ENCODE results near the gene NRTN. TPM values are rescaled to one million over a fixed set of nuclear protein-coding genes. Genes with fewer than 3 reads are reported as not detected.
A peak's percentile ranks its signal among the peaks of the same experiment; 100 is the strongest.
"Not testable (repeated sequence)": the region's sequence is repeated elsewhere in the genome, so short reads cannot be mapped to it uniquely, and the experiment has no call there.

NRTN gene
- total RNA-seq, 5 donors from 2014 or later (not counting 1 experiment from before 2014, with no cell fraction given) = 0.59 to 2.0 (median 1.6) TPM; not detected in 2

DNA sequence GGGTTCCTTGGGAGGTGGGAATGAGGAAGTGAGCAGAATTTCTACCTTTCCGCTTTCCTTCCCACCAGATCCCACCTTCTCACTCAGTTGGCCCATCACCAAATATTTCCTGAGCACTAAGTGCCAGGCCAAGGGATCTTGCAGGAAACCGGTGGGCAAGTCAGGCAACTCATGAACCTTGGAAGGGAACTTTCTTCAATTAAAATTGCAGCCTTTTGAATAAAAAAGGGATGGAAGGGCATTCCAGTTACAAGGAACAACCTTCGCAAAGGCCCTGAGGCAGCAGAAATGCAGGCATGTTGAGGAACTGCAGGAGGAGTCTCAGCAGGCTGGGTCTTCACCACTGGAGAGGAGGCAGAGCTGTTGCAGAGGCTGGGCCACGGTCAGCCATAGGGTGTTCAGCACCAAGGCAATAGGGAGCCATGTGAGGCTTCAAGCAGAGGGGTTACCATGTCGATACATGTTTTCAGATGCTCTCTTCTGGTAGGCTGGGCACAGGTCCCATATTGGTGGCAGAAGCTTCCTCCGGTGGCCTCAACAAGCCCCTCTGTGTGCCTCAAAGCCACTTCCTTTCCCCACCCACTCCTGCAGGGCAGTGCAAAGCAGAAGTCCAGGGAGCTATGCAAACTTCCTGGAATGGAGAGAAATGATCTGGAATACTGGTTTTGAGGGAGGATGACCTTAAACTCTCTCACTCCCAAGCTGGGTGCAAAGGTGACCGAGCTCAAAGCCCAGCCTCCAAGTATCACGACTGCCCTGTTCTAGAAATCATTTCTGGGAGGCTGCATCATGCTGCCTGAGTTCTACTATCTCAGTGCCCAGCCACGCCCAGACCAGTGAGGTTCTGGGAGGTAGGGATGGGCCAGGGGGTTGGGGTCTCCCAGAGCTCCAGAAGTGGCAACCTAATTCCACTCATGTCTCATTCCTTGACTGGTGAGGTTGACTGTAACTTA lies 34.5 kb downstream of the NRTN start, which contains the start of gene FUT6:
Gene FUT6, minus strand, starts transcription at position 638 of the 953 bp plus-strand sequence. CDS start 7,135 bp downstream, outside the sequence.
- Histone ChIP-seq H3K9me3 (no peaks in the 10 kb centered on the region), H3K27me3 (replicated peaks in 1 of 2; ENCODE audit: control insufficient read depth in 2 of 2, extremely low read depth in 1 of 2, insufficient read depth in 2 of 2, low read length in 1 of 2) (peaks cover 0 to 20% of the 10 kb centered on the region in 2 experiments), H3K27ac (ENCODE audit: low read length) (no peak within 1 kb of the TSS), H3K4me3 (ENCODE audit: control insufficient read depth in 1 of 2, extremely low read depth in 1 of 2, low read length in 1 of 2) (no peak within 1 kb of the TSS), H3K4me1 (ENCODE audit: control insufficient read depth in 1 of 2, extremely low read depth in 1 of 2, insufficient read depth in 2 of 2, low read length in 2 of 2) (peaks cover 0 to 7% of the 10 kb centered on the region in 2 experiments), H3K36me3 (ENCODE audit: control insufficient read depth in 2 of 2, extremely low read depth in 1 of 2, insufficient read depth in 1 of 2, low read length in 1 of 2) (no peaks in the 10 kb centered on the region)
- H3K4me1 Mint-ChIP-seq = peaks cover 2 to 8% (median 2%) of the 10 kb centered on the region in 3 donors
- 74% methylated on average over 4 of the region's 9 CpGs for WGBS (ENCODE audit: insufficient coverage)
- POLR2A ChIA-PET = no interaction called here
- DNase-seq (no peak), ATAC-seq (replicated peaks in 1 of 4) (no peak)
- H3K27me3 Mint-ChIP-seq = peaks cover 7 to 12% of the 10 kb centered on the region in 2 donors
- CTCF ChIA-PET = no interaction called here
- H3K9me3 Mint-ChIP-seq = no peaks in the 10 kb centered on the region
- no peak within 1 kb of the TSS for H3K4me3 Mint-ChIP-seq
- peak within 1 kb of the TSS in 1 of 2 donors; percentile 43 for H3K27ac Mint-ChIP-seq
- no peaks in the 10 kb centered on the region for H3K36me3 Mint-ChIP-seq

DNA sequence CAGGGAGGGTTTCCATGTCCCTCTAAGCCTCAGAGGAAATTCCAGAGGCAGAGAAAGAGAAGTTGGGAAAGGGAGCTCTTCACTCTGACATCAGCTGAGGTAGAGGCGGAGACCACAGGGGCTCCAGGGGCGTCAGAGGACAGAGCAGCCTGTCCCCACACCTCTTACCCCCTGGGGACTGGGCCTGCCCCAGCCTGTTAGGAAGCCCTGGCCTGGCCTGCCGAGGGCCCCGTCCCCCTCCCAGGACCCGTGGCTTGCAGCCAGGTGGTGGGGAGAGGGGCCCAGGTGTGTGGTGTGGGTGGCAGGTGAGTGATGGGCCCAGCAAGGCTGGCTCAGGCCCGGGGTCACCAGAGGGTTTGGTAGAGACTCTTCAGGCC lies 36.9 kb downstream of the NRTN start:
- H3K36me3 Mint-ChIP-seq; CTCF ChIA-PET; ATAC-seq (replicated peaks in 1 of 4); H3K36me3 ChIP-seq (ENCODE audit: control insufficient read depth in 2 of 2, extremely low read depth in 1 of 2, insufficient read depth in 1 of 2, low read length in 1 of 2); H3K27ac ChIP-seq (ENCODE audit: low read length); H3K4me3 Mint-ChIP-seq; H3K27ac Mint-ChIP-seq; POLR2A ChIA-PET; H3K9me3 Mint-ChIP-seq; H3K4me1 Mint-ChIP-seq; DNase-seq; H3K4me1 ChIP-seq (ENCODE audit: control insufficient read depth in 1 of 2, extremely low read depth in 1 of 2, insufficient read depth in 2 of 2, low read length in 2 of 2); H3K4me3 ChIP-seq (ENCODE audit: control insufficient read depth in 1 of 2, extremely low read depth in 1 of 2, low read length in 1 of 2); H3K9me3 ChIP-seq: not testable (repeated sequence)
- WGBS (ENCODE audit: insufficient coverage) = no CpG with 5 or more reads among the region's 6 CpGs
- H3K27me3 ChIP-seq (replicated peaks in 1 of 2; ENCODE audit: control insufficient read depth in 2 of 2, extremely low read depth in 1 of 2, insufficient read depth in 2 of 2, low read length in 1 of 2) = peaks cover 0 to 24% of the 10 kb centered on the region in 2 experiments
- peaks cover 7 to 12% of the 10 kb centered on the region in 2 donors for H3K27me3 Mint-ChIP-seq

- Mint-ChIP-seq H3K4me1 (peaks cover 0 to 2% (median 2%) of the 10 kb centered on the region in 3 donors), H3K4me3 (no peak overlapping the region), H3K27me3 (peaks cover 2 to 3% of the 10 kb centered on the region in 2 donors), H3K27ac (no peak overlapping the region), H3K36me3 (no peaks in the 10 kb centered on the region), H3K9me3 (no peaks in the 10 kb centered on the region)
- Histone ChIP-seq H3K27me3 (replicated peaks in 1 of 2; ENCODE audit: control insufficient read depth in 2 of 2, extremely low read depth in 1 of 2, insufficient read depth in 2 of 2, low read length in 1 of 2) (peaks cover 0 to 18% of the 10 kb centered on the region in 2 experiments), H3K36me3 (ENCODE audit: control insufficient read depth in 2 of 2, extremely low read depth in 1 of 2, insufficient read depth in 1 of 2, low read length in 1 of 2) (no peaks in the 10 kb centered on the region), H3K9me3 (no peaks in the 10 kb centered on the region), H3K4me1 (ENCODE audit: control insufficient read depth in 1 of 2, extremely low read depth in 1 of 2, insufficient read depth in 2 of 2, low read length in 2 of 2) (peaks cover 0 to 4% of the 10 kb centered on the region in 2 experiments), H3K27ac (ENCODE audit: low read length) (no peak overlapping the region), H3K4me3 (ENCODE audit: control insufficient read depth in 1 of 2, extremely low read depth in 1 of 2, low read length in 1 of 2) (no peak overlapping the region)
- ATAC-seq (replicated peaks in 1 of 4) (no peak), DNase-seq (no peak)
- ChIA-PET CTCF (no interaction called here), POLR2A (no interaction called here)
- WGBS (ENCODE audit: insufficient coverage) = 89% methylated on average over 12 of the region's 21 CpGs
Observed at GRCh38 chr19:5843295-5843927, 38.5 kb downstream of the NRTN start.

DNA sequence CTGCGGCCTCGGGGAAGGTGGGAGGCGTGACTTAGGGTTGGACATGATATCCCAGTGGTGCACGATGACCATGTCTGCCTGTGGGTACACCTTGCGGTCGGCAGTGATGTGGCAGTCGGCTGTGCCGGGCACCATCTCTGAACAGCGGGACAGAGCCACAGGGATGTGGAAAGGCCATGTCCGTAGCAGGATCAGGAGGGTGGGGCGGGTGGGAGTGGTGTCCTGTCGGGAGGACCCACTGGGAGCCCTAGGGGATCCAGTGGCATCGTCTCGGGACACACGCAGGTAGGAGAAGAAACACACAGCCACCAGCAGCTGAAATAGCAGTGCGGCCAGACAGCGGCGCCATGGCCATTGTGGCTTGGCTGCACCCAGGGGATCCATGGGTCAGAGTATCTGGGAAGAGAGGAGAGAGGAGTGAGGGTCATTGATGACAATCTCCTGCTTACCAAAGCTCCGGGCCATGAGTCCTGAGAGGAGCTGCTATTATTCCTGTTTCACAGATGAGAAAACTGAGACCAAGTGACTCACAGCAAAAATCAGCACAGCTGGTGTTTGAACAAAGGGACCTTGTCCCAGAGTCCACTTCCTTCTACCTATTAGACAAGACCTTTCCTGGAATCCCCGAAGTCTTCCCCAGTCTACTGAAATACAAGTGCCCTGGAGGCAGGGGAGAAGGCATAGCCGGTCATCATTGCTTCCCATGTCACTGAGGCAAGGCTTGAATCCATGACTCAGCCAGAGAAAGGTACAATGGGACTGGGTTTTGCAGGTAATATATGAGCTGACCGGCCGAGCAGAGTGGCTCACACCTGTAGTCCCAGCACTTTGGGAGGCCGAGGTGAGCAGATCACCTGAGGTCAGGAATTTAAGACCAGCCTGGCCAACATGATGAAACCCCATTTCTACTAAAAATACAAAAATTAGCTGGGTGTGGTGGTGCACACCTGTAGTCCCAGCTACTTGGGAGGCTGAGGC lies 39.9 kb downstream of the NRTN start:
- no peaks in the 10 kb centered on the region for H3K36me3 Mint-ChIP-seq

DNA sequence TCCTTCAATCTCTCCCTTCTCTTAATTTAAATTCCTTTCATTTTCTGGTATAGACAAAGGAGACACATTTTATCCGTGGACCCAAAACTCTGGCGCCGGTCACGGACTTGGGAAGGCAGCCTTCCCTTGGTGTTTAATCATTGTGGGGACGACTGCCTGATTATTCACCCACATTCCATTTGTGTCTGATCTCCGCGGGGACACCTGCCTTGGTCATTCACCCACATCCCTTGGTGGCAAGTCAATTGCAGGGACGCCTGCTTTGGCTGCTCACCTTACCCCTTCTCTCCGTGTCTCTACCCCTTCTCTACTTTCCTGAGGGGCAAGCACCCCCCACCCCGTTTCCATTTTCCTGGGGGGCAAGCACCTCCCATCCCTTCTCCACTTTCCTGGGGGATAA lies 43.0 kb downstream of the NRTN start:
- 77% methylated on average over 10 of the region's 10 CpGs for WGBS (ENCODE audit: insufficient coverage)
- DNase-seq; H3K4me3 Mint-ChIP-seq; POLR2A ChIA-PET; H3K27ac ChIP-seq (ENCODE audit: low read length); H3K27me3 Mint-ChIP-seq; CTCF ChIA-PET; H3K9me3 Mint-ChIP-seq; H3K4me3 ChIP-seq (ENCODE audit: control insufficient read depth in 1 of 2, extremely low read depth in 1 of 2, low read length in 1 of 2); H3K4me1 ChIP-seq (ENCODE audit: control insufficient read depth in 1 of 2, extremely low read depth in 1 of 2, insufficient read depth in 2 of 2, low read length in 2 of 2); ATAC-seq (replicated peaks in 1 of 4); H3K4me1 Mint-ChIP-seq; H3K27ac Mint-ChIP-seq; H3K36me3 Mint-ChIP-seq; H3K9me3 ChIP-seq; H3K36me3 ChIP-seq (ENCODE audit: control insufficient read depth in 2 of 2, extremely low read depth in 1 of 2, insufficient read depth in 1 of 2, low read length in 1 of 2): not testable (repeated sequence)
- peaks cover 0 to 11% of the 10 kb centered on the region in 2 experiments for H3K27me3 ChIP-seq (replicated peaks in 1 of 2; ENCODE audit: control insufficient read depth in 2 of 2, extremely low read depth in 1 of 2, insufficient read depth in 2 of 2, low read length in 1 of 2)

More for the DNA sequence above, 39.9 kb downstream of the NRTN start:
- ChIA-PET CTCF (no interaction called here), POLR2A (no interaction called here)
- Mint-ChIP-seq H3K4me1 (no peaks in the 10 kb centered on the region), H3K9me3 (no peaks in the 10 kb centered on the region), H3K27me3 (peaks cover 0 to 1% of the 10 kb centered on the region in 2 donors), H3K4me3 (no peak overlapping the region), H3K27ac (no peak overlapping the region)
- Histone ChIP-seq H3K27ac (ENCODE audit: low read length) (no peak overlapping the region), H3K4me3 (ENCODE audit: control insufficient read depth in 1 of 2, extremely low read depth in 1 of 2, low read length in 1 of 2) (no peak overlapping the region), H3K4me1 (ENCODE audit: control insufficient read depth in 1 of 2, extremely low read depth in 1 of 2, insufficient read depth in 2 of 2, low read length in 2 of 2) (no peaks in the 10 kb centered on the region), H3K27me3 (replicated peaks in 1 of 2; ENCODE audit: control insufficient read depth in 2 of 2, extremely low read depth in 1 of 2, insufficient read depth in 2 of 2, low read length in 1 of 2) (peaks cover 0 to 13% of the 10 kb centered on the region in 2 experiments), H3K9me3 (no peaks in the 10 kb centered on the region), H3K36me3 (ENCODE audit: control insufficient read depth in 2 of 2, extremely low read depth in 1 of 2, insufficient read depth in 1 of 2, low read length in 1 of 2) (no peaks in the 10 kb centered on the region)
- no peak for DNase-seq
- no peak for ATAC-seq (replicated peaks in 1 of 4)
- 83% methylated on average over 20 of the region's 24 CpGs for WGBS (ENCODE audit: insufficient coverage)

GRCh38 chr19:5848621-5849020 lies 43.8 kb downstream of the NRTN start:
- H3K4me1 Mint-ChIP-seq; POLR2A ChIA-PET; H3K9me3 Mint-ChIP-seq; H3K36me3 Mint-ChIP-seq; H3K4me3 Mint-ChIP-seq; H3K27me3 Mint-ChIP-seq; ATAC-seq (replicated peaks in 1 of 4); CTCF ChIA-PET; H3K4me1 ChIP-seq (ENCODE audit: control insufficient read depth in 1 of 2, extremely low read depth in 1 of 2, insufficient read depth in 2 of 2, low read length in 2 of 2); H3K27ac ChIP-seq (ENCODE audit: low read length); H3K4me3 ChIP-seq (ENCODE audit: control insufficient read depth in 1 of 2, extremely low read depth in 1 of 2, low read length in 1 of 2); DNase-seq; H3K27ac Mint-ChIP-seq; H3K9me3 ChIP-seq; H3K36me3 ChIP-seq (ENCODE audit: control insufficient read depth in 2 of 2, extremely low read depth in 1 of 2, insufficient read depth in 1 of 2, low read length in 1 of 2): not testable (repeated sequence)
- 93% methylated on average over 5 of the region's 5 CpGs for WGBS (ENCODE audit: insufficient coverage)
- H3K27me3 ChIP-seq (replicated peaks in 1 of 2; ENCODE audit: control insufficient read depth in 2 of 2, extremely low read depth in 1 of 2, insufficient read depth in 2 of 2, low read length in 1 of 2) = peaks cover 0 to 11% of the 10 kb centered on the region in 2 experiments
